ENCODE results near the gene STIM2.
A peak's percentile ranks its signal among the peaks of the same experiment; 100 is the strongest.
"Not testable (repeated sequence)": the region's sequence is repeated elsewhere in the genome, so short reads cannot be mapped to it uniquely, and the experiment has no call there.

STIM2 gene

DNA sequence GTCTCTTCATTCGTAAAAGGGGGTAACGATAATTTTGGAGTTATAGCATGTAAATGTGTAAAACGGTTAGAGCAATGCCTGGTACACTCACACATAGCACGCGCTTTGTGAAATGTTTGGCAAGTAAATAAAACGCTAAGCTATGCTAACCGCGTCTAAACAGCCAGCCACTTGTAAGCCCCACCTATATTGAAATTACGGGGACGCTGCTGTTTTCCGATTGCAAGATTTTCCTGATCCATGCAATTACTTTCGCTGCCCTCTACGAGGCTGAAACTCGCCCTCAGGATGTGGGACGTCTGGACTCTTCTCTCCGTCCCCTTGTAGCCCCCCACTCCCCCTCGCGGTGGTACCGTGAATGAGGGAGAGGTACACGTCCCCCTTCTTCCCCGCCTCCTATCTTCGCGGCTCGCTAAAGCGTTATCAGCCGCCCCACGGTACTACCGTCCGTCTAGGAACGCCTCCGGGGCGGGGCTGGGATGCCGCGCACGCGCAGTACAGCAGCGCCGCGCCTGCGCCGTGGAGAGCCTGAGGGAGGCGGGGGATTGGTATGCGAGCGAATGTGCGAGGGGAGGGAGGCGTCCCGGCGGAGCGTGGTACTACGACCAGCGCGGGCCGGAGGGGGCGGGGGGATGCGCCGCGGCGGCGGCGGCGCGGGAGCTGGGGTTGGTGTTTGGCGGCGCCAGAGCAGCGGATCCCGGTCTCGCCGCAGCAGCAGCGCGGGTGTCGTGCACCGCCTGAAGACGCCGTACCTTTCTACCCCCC is at the start of gene STIM2:
Gene STIM2 (plus strand): TSS at position 685 of the 765 bp plus-strand sequence.
- DNase-seq: peak; percentile 97

DNA sequence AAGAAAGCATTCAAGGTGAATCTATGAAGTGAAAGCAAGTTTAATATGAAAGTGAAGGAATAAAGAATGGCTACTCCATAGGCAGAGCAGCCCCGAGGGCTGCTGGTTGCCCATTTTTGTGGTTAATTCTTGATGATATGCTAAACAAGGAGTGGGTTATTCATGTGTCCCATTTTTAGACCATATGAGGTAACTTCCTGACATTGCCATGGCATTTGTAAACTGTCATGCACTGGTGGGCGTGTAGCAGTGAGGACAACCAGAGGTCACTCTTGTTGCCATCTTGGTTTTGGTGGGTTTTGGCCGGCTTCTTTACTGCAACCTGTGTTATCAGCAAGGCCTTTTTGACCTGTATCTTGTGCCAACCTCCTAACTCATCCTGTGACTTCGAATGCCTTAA is 49.1 kb upstream of the STIM2 start:
- DNase-seq: not testable (repeated sequence)

DNA sequence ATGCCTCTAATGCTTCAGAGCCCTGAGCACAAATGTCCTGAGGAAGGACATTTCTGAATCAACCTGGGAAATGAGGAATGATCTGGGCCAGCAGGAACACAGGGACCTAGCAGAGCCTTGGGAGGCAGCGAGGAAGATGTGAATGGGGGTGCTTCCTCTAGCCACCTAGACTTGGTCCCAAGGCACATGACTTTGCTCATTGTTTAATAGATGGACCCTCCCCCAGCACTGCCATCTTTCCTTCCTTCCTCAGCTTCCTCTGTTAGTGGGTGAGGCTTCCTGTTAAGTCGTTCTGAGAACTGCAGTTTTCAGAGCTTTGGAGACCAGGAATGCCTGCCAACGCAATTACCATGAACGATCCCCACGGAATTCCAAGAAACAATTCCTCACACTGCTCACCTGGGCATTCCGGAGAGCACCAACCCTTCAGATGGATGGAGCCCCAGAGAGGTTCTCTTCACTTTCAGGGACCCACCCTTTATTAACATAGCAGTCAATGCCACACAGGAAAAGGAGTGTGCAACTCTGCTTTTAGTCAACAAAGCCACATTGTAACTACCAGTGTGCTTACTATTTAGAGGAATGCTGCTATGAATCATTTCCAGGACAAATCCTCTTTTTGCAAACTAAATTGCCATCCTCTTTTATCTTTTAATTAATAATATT is 48.5 kb upstream of the STIM2 start:
- no peak for DNase-seq

DNA sequence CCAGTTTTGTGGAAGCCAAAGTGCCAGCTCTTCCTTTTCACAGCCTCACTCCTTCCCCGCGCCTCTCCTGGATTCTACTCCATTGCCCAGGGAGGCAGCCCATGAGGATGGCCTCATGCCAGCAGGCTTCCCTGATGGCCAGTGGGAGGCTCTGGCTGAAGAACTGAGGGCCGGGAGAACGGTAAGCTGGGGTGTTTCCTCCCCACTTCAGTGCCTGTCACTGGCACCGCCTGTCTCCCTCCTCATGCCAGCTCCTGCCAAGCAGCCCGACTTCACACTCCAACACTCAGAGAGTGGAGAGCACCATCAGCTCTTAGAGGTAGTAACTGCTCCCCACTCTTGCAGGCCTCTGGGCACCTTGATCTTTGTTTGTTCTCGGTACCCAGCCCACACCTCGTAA is 46.9 kb upstream of the STIM2 start:
- DNase-seq: no peak

DNA sequence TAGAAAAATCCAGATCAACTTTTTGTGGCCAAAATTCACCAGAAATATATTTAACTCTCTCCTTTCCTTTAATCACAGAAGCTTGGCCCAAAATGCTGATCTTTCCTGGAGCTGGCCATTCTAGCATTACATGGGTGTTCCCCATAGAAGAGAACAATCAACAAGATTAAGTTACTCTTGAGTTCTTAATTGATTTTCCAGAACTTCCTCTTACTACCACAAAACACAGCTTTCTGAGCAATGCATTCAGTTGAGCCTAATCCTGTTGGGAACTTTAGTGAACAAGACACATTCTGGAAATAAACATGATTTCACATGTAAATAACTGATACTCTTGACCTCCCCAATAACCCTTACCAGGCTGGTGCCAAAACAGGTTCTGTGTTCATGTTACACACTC is 45.4 kb upstream of the STIM2 start:
- DNase-seq: no peak

DNA sequence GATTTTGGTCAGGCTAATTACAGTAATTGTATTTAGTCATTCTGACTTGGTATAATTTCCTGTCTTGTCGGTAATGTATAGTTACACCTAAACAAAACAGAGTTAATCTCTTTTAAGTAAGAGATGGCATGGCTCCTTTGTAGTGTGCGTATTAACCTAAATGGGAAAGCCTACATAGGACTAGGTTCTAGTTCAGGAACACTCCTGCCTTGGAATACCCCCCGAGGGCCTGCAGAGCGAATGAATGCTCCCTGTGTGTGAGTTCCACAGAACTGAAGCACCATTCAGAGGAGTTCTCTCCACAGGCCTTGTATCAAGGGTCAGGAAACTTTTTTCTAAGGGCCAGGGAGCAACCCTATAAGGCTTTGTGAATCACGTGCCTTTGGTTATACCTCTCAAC is 44.9 kb upstream of the STIM2 start:
- DNase-seq: no peak

DNA sequence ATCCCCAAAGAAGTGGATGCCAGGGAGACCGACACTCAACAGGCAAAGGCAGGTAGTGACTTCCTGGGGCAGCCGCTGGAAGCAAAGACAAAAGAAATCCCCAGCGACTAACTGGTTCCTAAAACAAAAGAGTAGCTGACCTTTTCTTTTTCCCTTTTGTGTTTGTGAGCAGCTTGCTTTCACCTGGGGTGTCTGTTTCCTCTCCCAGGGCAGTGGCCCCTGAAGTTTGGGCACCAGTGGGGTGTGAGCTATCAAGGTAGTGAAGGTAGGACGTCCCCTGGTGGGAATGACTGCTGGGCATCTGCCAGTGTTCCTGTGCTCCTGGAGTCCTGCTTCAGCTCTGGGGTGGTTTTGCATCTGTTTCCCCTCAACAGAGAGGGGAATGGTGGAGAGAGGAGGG is 41.6 kb upstream of the STIM2 start:
- no peak for DNase-seq

DNA sequence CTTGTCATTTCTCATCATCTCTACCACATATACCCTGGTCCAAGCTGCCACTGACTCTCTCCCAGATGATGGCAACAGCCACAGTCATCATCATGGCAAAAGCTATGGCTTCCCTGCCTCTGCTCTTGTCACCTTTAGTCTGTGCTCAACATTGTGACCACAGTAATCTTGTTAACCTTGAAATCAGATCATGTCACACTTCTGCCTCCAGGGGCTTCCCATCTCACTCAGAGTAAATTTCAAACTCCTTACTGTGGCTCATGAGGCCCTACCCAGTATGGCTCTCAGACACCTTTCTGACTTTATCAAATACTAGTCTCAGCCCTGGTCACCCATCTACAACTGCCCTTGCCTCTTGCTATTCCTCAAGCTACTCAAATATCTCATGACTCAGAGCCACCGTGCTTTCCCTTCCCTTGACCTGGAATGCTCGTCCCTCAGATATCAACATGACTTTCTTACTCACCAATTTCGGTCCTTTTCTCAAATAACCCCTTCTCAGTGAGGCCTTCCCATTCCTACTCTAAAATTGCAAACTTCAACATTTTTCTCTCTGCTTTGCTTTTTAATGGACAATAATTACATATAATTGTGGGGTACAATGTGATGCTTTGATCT is 41.1 kb upstream of the STIM2 start:
- DNase-seq: no peak

DNA sequence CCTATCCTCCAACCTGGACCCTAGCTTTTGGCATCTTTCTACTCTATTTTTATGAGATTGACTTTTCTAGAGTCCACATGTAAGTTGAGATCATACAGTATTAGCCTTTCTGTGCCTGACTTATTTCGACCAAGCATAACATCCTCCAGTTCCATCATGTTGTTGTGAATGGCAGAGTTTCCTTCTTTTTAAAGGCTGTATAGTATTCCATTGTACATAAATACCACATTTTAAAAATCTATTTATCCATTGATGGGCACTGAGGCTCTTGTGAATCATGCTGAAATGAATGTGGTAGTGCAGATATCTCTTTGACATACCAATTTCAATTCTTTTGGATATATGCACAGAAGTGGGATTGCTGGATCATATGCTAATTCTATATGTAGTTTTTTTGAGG is 40.3 kb upstream of the STIM2 start:
- no peak for DNase-seq

DNA sequence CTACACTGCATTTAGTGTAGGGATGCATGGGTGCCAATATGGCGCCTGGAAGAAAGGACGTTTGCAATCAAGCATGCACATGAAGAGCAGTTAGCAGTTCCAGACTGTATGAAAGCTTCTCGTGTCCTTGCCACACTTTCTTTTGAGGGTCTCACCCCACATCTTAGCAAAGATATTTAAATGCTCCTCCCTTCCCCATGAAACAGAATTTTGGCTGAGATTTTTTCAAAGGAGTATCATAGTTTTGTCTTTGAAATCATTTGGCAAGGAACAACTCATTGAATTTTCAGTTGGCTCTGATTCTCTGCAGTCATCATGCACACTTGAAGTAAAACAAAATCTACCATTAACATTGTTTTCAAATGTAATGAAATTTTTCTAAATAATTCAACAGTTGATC is 39.6 kb upstream of the STIM2 start:
- DNase-seq: no peak

DNA sequence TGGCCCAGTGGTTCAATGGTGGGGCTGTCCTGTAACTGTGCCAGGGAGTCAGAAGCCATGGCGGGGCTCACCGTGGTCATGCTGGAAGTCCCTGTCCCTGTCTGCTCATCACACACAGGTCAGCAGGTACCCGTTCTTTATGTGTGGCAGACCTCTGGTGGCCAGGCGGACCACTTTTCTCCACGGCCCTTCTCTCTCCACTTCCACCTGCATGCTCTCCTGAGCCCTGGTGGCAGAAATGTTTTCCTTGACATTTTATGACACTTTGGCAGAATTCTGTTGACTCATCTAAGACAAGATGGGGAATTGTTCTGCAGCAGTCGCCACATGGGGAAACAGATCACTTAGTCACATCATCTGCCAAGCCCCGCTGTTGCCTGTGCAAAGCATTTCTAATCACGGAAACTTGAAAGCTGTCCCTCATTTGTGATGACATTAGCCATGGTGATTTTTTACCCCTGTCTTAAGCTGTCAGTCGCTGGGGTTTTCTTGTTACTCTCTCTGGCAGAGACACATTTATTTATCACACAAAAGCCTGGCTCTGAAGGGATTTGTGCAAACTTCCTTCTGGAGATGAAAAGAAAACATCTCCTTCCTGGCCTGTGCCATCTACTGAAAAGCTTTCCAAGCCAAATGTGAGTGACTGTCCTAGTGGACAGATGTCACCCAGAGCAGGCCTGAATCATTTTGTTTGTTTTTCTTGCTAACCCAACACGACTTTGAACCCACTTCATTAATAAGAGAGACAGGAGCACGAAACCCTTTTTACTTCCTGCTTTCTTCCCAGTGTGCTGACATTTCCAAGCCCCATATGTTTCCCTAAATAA is 38.8 kb upstream of the STIM2 start:
- no peak for DNase-seq

DNA sequence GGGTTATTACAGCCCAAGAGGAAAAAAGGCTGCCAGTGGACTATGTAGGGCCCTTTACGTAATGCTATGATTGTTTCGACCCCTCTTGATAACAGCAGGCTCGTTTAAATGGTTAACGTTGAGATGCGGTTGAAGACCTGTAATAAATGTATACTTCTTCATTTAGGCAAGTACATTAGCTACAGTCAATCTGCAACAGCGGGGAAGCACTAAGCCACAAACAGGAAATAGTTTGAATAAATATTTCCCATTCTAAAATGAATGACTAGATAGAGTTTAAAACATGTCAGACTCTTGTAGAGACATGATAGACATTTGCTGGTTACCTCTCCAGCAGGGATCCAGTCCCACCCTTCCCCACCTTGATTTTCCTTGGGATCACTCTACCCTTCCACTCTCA is 38.1 kb upstream of the STIM2 start:
- DNase-seq: no peak

DNA sequence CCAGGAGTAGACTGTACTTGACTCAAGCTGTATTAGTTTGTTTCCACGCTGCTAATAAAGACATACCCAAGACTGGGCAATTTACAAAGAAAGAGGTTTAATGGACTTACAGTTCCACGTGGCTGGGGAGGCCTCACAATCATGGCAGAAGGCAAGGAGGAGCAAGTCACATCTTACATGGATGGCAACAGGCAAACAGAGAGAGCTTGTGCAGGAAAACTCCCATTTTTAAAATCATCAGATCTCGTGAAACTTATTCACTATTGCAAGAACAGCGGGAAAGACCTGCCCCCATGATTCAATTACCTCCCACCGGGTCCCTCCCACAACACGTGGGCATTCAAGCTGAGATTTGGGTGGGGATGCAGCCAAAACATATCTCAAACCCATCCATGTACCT is 37.7 kb upstream of the STIM2 start:
- not testable (repeated sequence) for DNase-seq

DNA sequence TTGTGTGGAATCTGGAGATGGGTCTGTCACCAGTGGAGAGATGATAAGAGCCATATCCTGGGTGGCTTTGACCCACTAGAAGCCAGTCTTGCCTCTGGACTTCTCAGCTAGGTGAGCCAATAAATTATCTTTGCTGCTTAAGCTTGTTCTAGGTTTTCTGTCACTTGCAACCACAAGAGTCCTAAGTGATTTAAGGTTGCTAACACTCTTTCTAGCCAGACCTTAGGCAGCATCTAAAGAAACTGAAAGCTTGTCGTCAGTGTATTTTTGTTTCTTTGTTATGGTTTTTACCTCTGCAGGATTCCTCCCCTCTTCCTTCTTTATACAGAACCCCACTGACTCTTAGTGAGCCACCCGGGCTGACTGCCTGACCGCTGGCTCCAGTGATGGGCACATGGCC is 37.1 kb upstream of the STIM2 start:
- DNase-seq: no peak

DNA sequence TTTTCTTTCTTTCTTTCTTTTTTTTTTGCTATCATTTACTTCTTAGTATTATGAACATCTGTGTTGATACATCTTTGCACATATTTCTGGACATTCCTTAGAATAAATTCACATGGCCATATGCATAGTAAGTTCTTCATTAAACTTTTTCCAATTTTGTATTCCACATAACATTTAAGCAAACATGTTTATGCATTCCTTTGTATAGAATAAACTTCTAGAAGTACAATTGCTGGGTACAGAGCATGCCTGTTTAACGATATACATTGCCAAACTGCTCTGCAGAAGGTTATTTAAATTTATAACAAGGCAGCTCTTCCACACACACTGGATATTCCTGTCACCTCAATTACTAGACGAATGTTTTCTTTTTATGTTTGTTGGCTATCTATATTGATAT is 36.0 kb upstream of the STIM2 start:
- no peak for DNase-seq

DNA sequence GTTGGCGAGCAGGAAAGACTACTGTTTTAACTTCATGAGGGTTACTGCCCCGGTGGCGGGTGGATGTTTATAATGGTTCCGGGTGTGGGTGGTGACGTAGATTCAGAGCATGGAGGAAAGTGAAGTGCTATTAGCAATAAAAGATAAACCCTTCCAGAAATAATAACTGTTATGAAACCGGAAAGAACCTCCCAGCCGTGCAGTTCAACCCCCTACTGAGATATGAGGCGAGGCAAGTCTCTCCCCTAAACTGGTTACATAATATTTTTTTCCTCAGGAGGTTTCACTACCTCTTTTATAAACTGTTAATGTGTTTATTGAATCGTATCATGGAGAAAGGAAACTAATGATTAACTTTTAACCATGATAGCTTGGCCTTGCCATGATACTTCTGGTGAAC is 33.9 kb upstream of the STIM2 start:
- no peak for DNase-seq

DNA sequence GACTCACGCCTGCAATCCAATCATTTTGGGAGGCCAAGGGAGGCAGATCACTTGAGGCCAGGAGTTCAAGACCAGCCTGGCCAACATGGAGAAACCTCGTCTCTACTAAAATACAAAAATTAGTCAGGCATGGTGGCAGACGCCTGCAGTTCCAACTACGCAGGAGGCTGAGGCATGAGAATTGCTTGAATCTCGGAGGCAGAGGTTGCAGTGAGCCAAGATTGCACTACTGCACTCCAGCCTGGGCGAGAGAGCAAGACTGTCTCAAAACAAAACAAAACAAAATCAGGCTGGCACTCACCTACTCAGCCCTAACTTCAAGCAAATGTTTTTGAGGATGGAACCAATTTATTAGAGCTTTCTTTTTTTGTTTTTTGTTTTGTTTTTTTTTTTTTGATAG is 33.3 kb upstream of the STIM2 start:
- not testable (repeated sequence) for DNase-seq

DNA sequence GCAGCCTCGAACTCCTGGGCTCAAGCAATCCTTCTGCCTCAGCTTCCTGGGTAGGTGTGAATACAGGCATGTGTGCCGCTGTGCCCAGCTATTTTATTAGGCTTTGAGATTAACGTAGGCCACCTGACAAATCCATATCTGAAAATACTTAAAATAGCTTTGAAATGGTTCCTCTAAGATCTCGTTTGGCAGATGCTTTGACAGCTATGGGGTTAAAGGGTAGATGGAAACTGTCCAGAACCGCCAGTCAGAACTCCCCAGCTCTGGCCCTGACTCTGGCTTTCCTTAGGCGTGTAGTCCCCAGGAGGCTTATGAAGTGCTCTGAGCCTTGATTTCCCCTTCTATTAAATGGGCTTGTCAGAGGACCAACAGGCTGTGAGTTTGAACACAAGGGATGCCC is 32.8 kb upstream of the STIM2 start:
- DNase-seq: no peak

DNA sequence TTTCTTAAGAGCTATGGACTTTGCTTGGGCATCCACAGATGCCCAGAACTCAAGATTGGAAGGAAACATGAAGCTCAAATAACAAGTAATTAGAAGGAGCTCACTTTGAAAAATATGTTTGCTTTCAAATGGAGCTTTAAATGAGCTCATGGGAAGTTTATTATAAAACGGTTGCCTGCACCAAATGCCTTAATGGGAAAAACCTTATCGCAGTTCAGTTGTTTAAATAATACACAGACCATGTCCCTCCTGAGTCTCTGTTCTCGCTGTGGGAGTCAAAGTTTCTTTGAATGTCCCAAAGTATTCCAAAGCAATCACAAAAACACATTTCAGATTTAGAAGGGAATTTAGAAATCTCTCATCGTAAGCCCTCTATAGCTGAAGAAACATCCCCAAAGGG is 31.6 kb upstream of the STIM2 start:
- DNase-seq: no peak

DNA sequence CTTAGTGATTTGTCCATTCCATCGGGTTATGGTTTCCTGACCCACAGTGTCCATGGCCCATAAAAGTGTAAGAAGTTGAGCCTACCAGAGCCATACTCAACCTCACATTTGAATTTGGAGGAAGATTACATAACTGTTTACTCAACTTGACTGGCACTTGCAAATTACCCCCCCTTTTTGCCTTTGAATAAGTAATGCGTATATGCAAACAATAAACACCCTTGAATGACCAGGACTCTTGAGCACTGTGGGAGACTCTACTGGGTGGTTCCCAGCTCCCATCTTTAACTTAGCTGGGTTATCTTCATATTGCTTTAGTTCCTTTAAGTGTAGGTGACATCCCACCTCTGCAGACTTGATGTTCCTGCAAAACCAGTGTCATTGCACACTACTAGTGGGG is 30.6 kb upstream of the STIM2 start:
- DNase-seq: no peak

DNA sequence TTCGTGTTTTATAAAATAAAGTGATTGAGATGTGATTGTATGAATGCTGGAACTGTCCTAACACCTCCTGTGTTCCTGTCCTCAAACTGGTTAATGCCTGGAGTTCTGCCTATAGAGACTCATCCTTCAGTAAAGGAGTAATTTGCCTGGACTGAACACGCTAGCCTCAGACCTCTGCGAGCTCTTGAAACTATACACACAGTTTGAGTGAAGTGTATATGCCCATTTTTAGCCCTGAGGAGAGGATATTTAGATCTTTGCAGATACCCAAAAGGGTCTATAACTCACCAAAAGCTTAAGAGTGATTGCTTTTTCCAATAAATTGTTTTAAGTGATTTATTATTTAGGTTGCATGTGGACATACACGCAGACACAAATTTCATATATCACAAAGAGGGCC is 29.9 kb upstream of the STIM2 start:
- no peak for DNase-seq

DNA sequence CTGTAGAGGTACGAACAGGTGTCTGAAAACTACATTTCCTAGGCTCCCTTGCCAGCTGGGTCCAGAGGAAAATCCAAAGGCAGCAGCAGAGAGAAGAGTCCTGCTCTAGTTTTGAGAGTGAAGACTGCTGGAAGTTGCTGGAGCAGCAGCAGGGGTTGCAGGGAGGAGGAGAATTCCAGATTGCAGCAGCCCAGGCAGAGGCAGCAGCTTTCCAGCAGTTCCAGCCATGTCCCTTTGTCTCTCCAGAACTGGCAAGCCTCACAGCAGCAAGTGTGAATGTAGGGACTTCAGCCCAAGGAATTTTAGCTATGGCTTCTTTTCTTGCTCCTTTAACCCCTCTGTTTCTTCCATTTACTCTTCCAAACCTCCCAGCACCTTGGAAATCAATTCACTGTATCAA is 24.1 kb upstream of the STIM2 start:
- no peak for DNase-seq
